Hepatocyte (in vitro differentiated cells): Measurements from ENCODE around the gene SH3RF1. TPM values are rescaled to one million over a fixed set of nuclear protein-coding genes. Genes with fewer than 3 reads are reported as not detected.

ENCODE experiments used
- DNase-seq: peaks from one replicate; pipeline ENCODE4 v3.0.0-alpha.2; 2016; ENCODE audit warnings: low spot score
- H2AFZ ChIP-seq: fragments of 200-600 bp; sonication (generic); 2 replicates; pipeline ENCODE4 v1.6.0; 2016; ENCODE audit warnings: antibody characterized with exemption, mild to moderate bottlenecking
- H3K27ac ChIP-seq: fragments of 200-600 bp; sonication (generic); 2 replicates; pipeline ENCODE4 v1.5.1; 2016; ENCODE audit warnings: mild to moderate bottlenecking
- H3K27me3 ChIP-seq: fragments of 200-600 bp; sonication (generic); 2 replicates; pipeline ENCODE4 v1.6.1; 2016
- H3K36me3 ChIP-seq: fragments of 200-600 bp; sonication (generic); replicated peaks from 2 replicates; pipeline ENCODE4 v1.5.1; 2016; ENCODE audit warnings: low read depth; ENCODE audit not compliant: insufficient read depth
- H3K4me1 ChIP-seq: fragments of 200-600 bp; sonication (generic); 2 replicates; pipeline ENCODE4 v1.5.1; 2016; ENCODE audit warnings: mild to moderate bottlenecking, moderate library complexity; ENCODE audit not compliant: insufficient read depth
- H3K4me2 ChIP-seq: fragments of 200-600 bp; sonication (generic); 2 replicates; pipeline ENCODE4 v1.6.0; 2016
- H3K4me3 ChIP-seq: fragments of 200-600 bp; sonication (generic); 2 replicates; pipeline ENCODE4 v1.5.1; 2016; ENCODE audit warnings: mild to moderate bottlenecking
- H3K79me2 ChIP-seq: fragments of 200-600 bp; sonication (generic); 2 replicates; pipeline ENCODE4 v1.6.0; 2017; ENCODE audit warnings: mild to moderate bottlenecking
- H3K9me2 ChIP-seq: fragments of 200-600 bp; sonication (generic); replicated peaks from 2 replicates; pipeline ENCODE4 v1.6.0; 2017; ENCODE audit warnings: mild to moderate bottlenecking; ENCODE audit not compliant: insufficient read depth
- H3K9me3 ChIP-seq: fragments of 200-600 bp; sonication (generic); 2 replicates; pipeline ENCODE4 v1.5.1; 2016; ENCODE audit warnings: low read depth, mild to moderate bottlenecking
- H4K20me1 ChIP-seq: fragments of 200-600 bp; sonication (generic); 2 replicates; pipeline ENCODE4 v1.6.0; 2016; ENCODE audit warnings: mild to moderate bottlenecking; ENCODE audit not compliant: insufficient read depth, poor library complexity, severe bottlenecking
- CTCF ChIP-seq: fragments of 200-600 bp; sonication (generic); IDR thresholded peaks from 2 replicates; pipeline ENCODE4 v1.5.1; 2016; ENCODE audit warnings: antibody characterized with exemption, mild to moderate bottlenecking; ENCODE audit not compliant: poor library complexity
- EZH2 ChIP-seq: fragments of 200-600 bp; sonication (generic); IDR thresholded peaks from 2 replicates; pipeline ENCODE4 v1.6.1; 2016; ENCODE audit warnings: antibody characterized with exemption, mild to moderate bottlenecking, borderline replicate concordance
- EZH2phosphoT487 ChIP-seq: fragments of 200-600 bp; sonication (generic); IDR thresholded peaks from one replicate; pipeline ENCODE4 v1.6.1; 2018; ENCODE audit warnings: antibody characterized with exemption, mild to moderate bottlenecking, low read depth, moderate library complexity; ENCODE audit not compliant: unreplicated experiment, severe bottlenecking
- WGBS: methylation state at CpG from one replicate; pipeline ENCODE4 v1.1.6; 2016; ENCODE audit warnings: low lambda C conversion rate; ENCODE audit errors: missing lambda C conversion rate; 5-methylcytosine and 5-hydroxymethylcytosine counted together
- polyA plus RNA-seq: library from polyadenylated mRNA; unstranded; fragments of >200 nt; fragmentation: Nextera tagmentation; extraction: Ambion mirVana; gene quantifications from 2 replicates; pipeline ENCODE4 v1.2.1, GENCODE V29; 2016
- total RNA-seq: library from RNA; depleted of rRNA; stranded (reverse); fragments of >200 nt; gene quantifications from 2 replicates; pipeline ENCODE4 v1.2.3, GENCODE V29; 2014

SH3RF1 gene
- total and polyA plus RNA-seq, 2 experiments from 2014 or later: 15.5 to 16.4 TPM

- WGBS: 51% methylated on average over 3 of the region's 3 CpGs
- Histone ChIP-seq H4K20me1 (no peaks in the 10 kb centered on the region), H3K27ac (peak overlapping the region; percentile 75), H3K36me3 (no peaks in the 10 kb centered on the region), H3K9me3 (no peaks in the 10 kb centered on the region), H3K4me2 (peak overlapping the region; percentile 66), H3K27me3 (no peaks in the 10 kb centered on the region), H3K4me1 (peaks cover 24% of the 10 kb centered on the region), H3K9me2 (no peaks in the 10 kb centered on the region), H3K4me3 (no peak overlapping the region), H2AFZ (no peak overlapping the region), H3K79me2 (peaks cover 77% of the 10 kb centered on the region)
- DNase-seq: no peak
- no peak for TF ChIP-seq EZH2
- TF ChIP-seq CTCF: no peak
- TF ChIP-seq EZH2phosphoT487: no peak
These were observed 86.1 kb downstream of the SH3RF1 start for GRCh38 chr4:169184686-169185085.

- Histone ChIP-seq H3K4me3 (no peak overlapping the region), H3K9me3 (no peaks in the 10 kb centered on the region), H3K4me2 (no peak overlapping the region), H2AFZ (no peak overlapping the region), H3K27me3 (no peaks in the 10 kb centered on the region), H3K4me1 (peaks cover 28% of the 10 kb centered on the region), H3K79me2 (peaks cover 77% of the 10 kb centered on the region), H4K20me1 (no peaks in the 10 kb centered on the region), H3K27ac (peak overlapping the region; percentile 75), H3K9me2 (no peaks in the 10 kb centered on the region), H3K36me3 (no peaks in the 10 kb centered on the region)
- WGBS: 82% methylated on average over 3 of the region's 3 CpGs
- no peak for DNase-seq
- TF ChIP-seq EZH2: no peak
- TF ChIP-seq EZH2phosphoT487: no peak
- TF ChIP-seq CTCF: no peak
These were observed 86.5 kb downstream of the SH3RF1 start for GRCh38 chr4:169184236-169184635.

GRCh38 chr4:169183581-169183980 lies 87.2 kb downstream of the SH3RF1 start:
- Histone ChIP-seq H3K9me2 (no peaks in the 10 kb centered on the region), H3K27me3 (no peaks in the 10 kb centered on the region), H3K79me2 (peaks cover 77% of the 10 kb centered on the region), H3K27ac (no peak overlapping the region), H3K4me1 (peaks cover 29% of the 10 kb centered on the region), H3K9me3 (no peaks in the 10 kb centered on the region), H3K4me3 (no peak overlapping the region), H3K36me3 (no peaks in the 10 kb centered on the region), H2AFZ (no peak overlapping the region), H4K20me1 (no peaks in the 10 kb centered on the region), H3K4me2 (no peak overlapping the region)
- DNase-seq: no peak
- no peak for TF ChIP-seq CTCF
- no peak for TF ChIP-seq EZH2
- no peak for TF ChIP-seq EZH2phosphoT487
- WGBS: 52% methylated on average over 2 of the region's 2 CpGs
